SK-N-SH (cell line): ENCODE data around the gene RXYLT1. TPM values are rescaled to one million over a fixed set of nuclear protein-coding genes. Genes with fewer than 3 reads are reported as not detected.

Experiments
- CTCF ChIA-PET: fragments of 300-600, 350-600 bp; formaldehyde crosslinking; extraction: SDS; loops from one replicate; lab custom pipeline; 2021; lab: Yijun Ruan, JAX
- POLR2A ChIA-PET: fragments of 350-600 bp; sonication (Branson Sonifier 250); formaldehyde crosslinking; extraction: SDS; loops from one replicate; lab custom pipeline; 2020; ENCODE audit warnings: antibody characterized with exemption, inconsistent platforms; lab: Yijun Ruan, JAX
- DNase-seq: peaks from one replicate; pipeline ENCODE4 v3.0.0; 2012
- H2AFZ ChIP-seq: fragments of 200-600 bp; sonication (generic); 2 replicates; pipeline ENCODE4 v1.8.1; 2016; ENCODE audit warnings: antibody characterized with exemption, mild to moderate bottlenecking, low read depth
- H3F3A ChIP-seq: fragments of 200-600 bp; sonication (generic); replicated peaks from 2 replicates; pipeline ENCODE3; 2016; ENCODE audit warnings: antibody characterized with exemption, mild to moderate bottlenecking; ENCODE audit not compliant: insufficient read depth
- H3K27ac ChIP-seq, 2 experiments: fragments of 200-500 bp in 1 of 2; fragments of 200-600 bp in 1 of 2; sonication (Bioruptor generic) in 1 of 2; sonication (generic), shearing (Covaris generic) in 1 of 2; 2 replicates each; pipeline versions ENCODE4 v1.5.1 to v1.6.1; 2014 to 2016; ENCODE audit warnings: low read depth in 2 of 2, inconsistent platforms in 1 of 2, low read length in 1 of 2, mild to moderate bottlenecking in 1 of 2, mixed read lengths in 1 of 2
- H3K27me3 ChIP-seq: fragments of 200-600 bp; sonication (generic), shearing (Covaris generic); 2 replicates; pipeline ENCODE4 v1.6.1; 2016; ENCODE audit warnings: mixed run types; ENCODE audit not compliant: insufficient read depth
- H3K36me3 ChIP-seq, 2 experiments: fragments of 200-500 bp in 1 of 2; fragments of 200-600 bp in 1 of 2; sonication (Bioruptor generic) in 1 of 2; sonication (generic) in 1 of 2; replicated peaks in 1 of 2; 2 replicates each; pipeline versions ENCODE3 to v1.5.1; 2014 to 2016; ENCODE audit warnings: low read length in 1 of 2, mild to moderate bottlenecking in 1 of 2; ENCODE audit not compliant: insufficient read depth in 2 of 2, control insufficient read depth in 1 of 2
- H3K4me1 ChIP-seq, 2 experiments: fragments of 200-500 bp in 1 of 2; fragments of 200-600 bp in 1 of 2; sonication (Bioruptor generic) in 1 of 2; sonication (generic), shearing (Covaris generic) in 1 of 2; 2 replicates each; pipeline versions ENCODE4 v1.5.1 to v1.6.1; 2014 to 2016; ENCODE audit warnings: low read depth in 1 of 2, low read length in 1 of 2, mixed run types in 1 of 2; ENCODE audit not compliant: insufficient read depth in 2 of 2, control insufficient read depth in 1 of 2
- H3K4me2 ChIP-seq: fragments of 200-600 bp; sonication (generic), shearing (Covaris generic); 2 replicates; pipeline ENCODE4 v1.6.1; 2017; ENCODE audit warnings: mixed run types
- H3K4me3 ChIP-seq, 2 experiments: fragments of 200-500 bp in 1 of 2; fragments of 200-600 bp in 1 of 2; sonication (Bioruptor generic) in 1 of 2; sonication (generic), shearing (Covaris generic) in 1 of 2; 2 replicates each; pipeline versions ENCODE4 v1.5.1 to v1.8.1; 2014 to 2016; ENCODE audit warnings: low read depth in 2 of 2, inconsistent platforms in 1 of 2, low read length in 1 of 2, mild to moderate bottlenecking in 1 of 2, mixed read lengths in 1 of 2, moderate library complexity in 1 of 2
- H3K79me2 ChIP-seq: fragments of 200-600 bp; sonication (generic); 2 replicates; pipeline ENCODE4 v1.8.1; 2017; ENCODE audit warnings: mild to moderate bottlenecking; ENCODE audit not compliant: insufficient read depth
- H3K9ac ChIP-seq: fragments of 200-600 bp; sonication (generic); 2 replicates; pipeline ENCODE4 v1.6.1; 2017; ENCODE audit warnings: mixed run types
- H3K9me2 ChIP-seq: fragments of 200-600 bp; sonication (generic); 2 replicates; pipeline ENCODE4 v1.6.1; 2017; ENCODE audit warnings: mixed run types
- H3K9me3 ChIP-seq: fragments of 200-600 bp; sonication (generic); 2 replicates; pipeline ENCODE4 v1.6.1; 2017; ENCODE audit warnings: mixed run types, mild to moderate bottlenecking, moderate library complexity
- H4K20me1 ChIP-seq: fragments of 200-600 bp; sonication (generic); 2 replicates; pipeline ENCODE4 v1.6.1; 2017; ENCODE audit warnings: mild to moderate bottlenecking, mixed run types; ENCODE audit not compliant: insufficient read depth
- CTCF ChIP-seq: fragments of 200-600 bp; sonication (generic); IDR thresholded peaks from 2 replicates; pipeline ENCODE4 v1.6.1; 2017; ENCODE audit warnings: antibody characterized with exemption, mild to moderate bottlenecking, moderate library complexity
- EZH2phosphoT487 ChIP-seq: fragments of 200-600 bp; sonication (generic); IDR thresholded peaks from 2 replicates; pipeline ENCODE4 v1.6.1; 2017; ENCODE audit warnings: low read depth, mixed run types, mild to moderate bottlenecking, antibody characterized with exemption, moderate library complexity, borderline replicate concordance
- FOXJ3 ChIP-seq: sonication (generic); formaldehyde crosslinking; IDR thresholded peaks from 2 replicates; pipeline ENCODE4 v1.5.1; 2020; ENCODE audit warnings: mild to moderate bottlenecking, missing genetic modification reagents
- IRF3 ChIP-seq: fragments of 150-350 bp; IDR thresholded peaks from 2 replicates; pipeline ENCODE4 v1.6.1; 2016; ENCODE audit warnings: mild to moderate bottlenecking, low read depth, low read length
- MXI1 ChIP-seq: IDR thresholded peaks from 2 replicates; pipeline ENCODE4 v1.6.1; 2012; ENCODE audit warnings: mild to moderate bottlenecking, low read depth, low read length, improper control_type of control experiment
- RCOR1 ChIP-seq: fragments of 150-350 bp; IDR thresholded peaks from 2 replicates; pipeline ENCODE4 v1.6.1; 2017; ENCODE audit warnings: antibody characterized with exemption, low read length
- SMC3 ChIP-seq: IDR thresholded peaks from 2 replicates; pipeline ENCODE4 v1.6.1; 2012; ENCODE audit warnings: low read depth, low read length, improper control_type of control experiment
- TCF12 ChIP-seq: IDR thresholded peaks from 2 replicates; pipeline ENCODE4 v1.4.0; 2012
- USF1 ChIP-seq: IDR thresholded peaks from 2 replicates; pipeline ENCODE4 v1.4.0; 2012; ENCODE audit warnings: low read depth, borderline replicate concordance
- ZBTB33 ChIP-seq: IDR thresholded peaks from 2 replicates; pipeline ENCODE4 v1.4.0; 2012; ENCODE audit warnings: low read depth, borderline replicate concordance
- WGBS: methylation state at CpG from one replicate; pipeline ENCODE4 v1.1.6; 2017; ENCODE audit warnings: low lambda C conversion rate; 5-methylcytosine and 5-hydroxymethylcytosine counted together
- polyA plus RNA-seq, 3 experiments: library from polyadenylated mRNA; depleted of rRNA; stranded (reverse); fragments of >200 nt; gene quantifications; 2 replicates each; pipeline ENCODE4 v1.2.3, GENCODE V29; 2012

The RXYLT1 gene
- polyA plus RNA-seq, 1 of the 3 experiments (the other 2 are of a cell fraction) = 10.7 TPM

- TF ChIP-seq TCF12 (no peak), RCOR1 (no peak)
- TF ChIP-seq, all 33 proteins: peak for 0
These were observed 42.6 kb downstream of the RXYLT1 start (continued) for GRCh38 chr12:63822352-63822751.

GRCh38 chr12:63823040-63823439 lies 43.3 kb downstream of the RXYLT1 start:
- ChIA-PET CTCF (interaction anchor here (0.9 to 1.5 kb wide), 4 partner anchors 14 to 434 kb away, joined by 3 to 9 read pairs (median 4); no protein-coding TSS in a partner anchor), POLR2A (no interaction called here)
- Histone ChIP-seq H3K27ac (no peak overlapping the region), H3K27me3 (no peaks in the 10 kb centered on the region), H3K9ac (no peak overlapping the region), H3K36me3 (no peaks in the 10 kb centered on the region), H4K20me1 (no peaks in the 10 kb centered on the region), H2AFZ (no peak overlapping the region), H3K79me2 (no peaks in the 10 kb centered on the region), H3K9me2 (no peaks in the 10 kb centered on the region), H3K4me3 (no peak overlapping the region), H3F3A (no peaks in the 10 kb centered on the region), H3K4me2 (no peak overlapping the region), H3K9me3 (no peaks in the 10 kb centered on the region), H3K4me1 (no peaks in the 10 kb centered on the region)
- TF ChIP-seq USF1 = no peak
- no peak for TF ChIP-seq ZBTB33
- no peak for TF ChIP-seq MXI1
- TF ChIP-seq EZH2phosphoT487 = no peak
- TF ChIP-seq SMC3 = no peak
- TF ChIP-seq CTCF = no peak
- no peak for TF ChIP-seq FOXJ3 (CRISPR knock-in tag)
- no peak for TF ChIP-seq IRF3
- DNase-seq = no peak
- WGBS = 65% methylated on average over 6 of the region's 6 CpGs
